ENCODE results near the gene KRT35. TPM values are rescaled to one million over a fixed set of nuclear protein-coding genes. Genes with fewer than 3 reads are reported as not detected.
A peak's percentile ranks its signal among the peaks of the same experiment; 100 is the strongest.

The KRT35 gene
- total and polyA plus RNA-seq, 2 experiments from 2014 or later = not detected

GRCh38 chr17:41505007-41505808 lies 24.3 kb upstream of the KRT35 start, which contains the start of gene KRT13:
TSS of gene KRT13 (minus strand) at chr17:41505612. CDS start at chr17:41505550, 62 bp downstream.
- H4K20me1 ChIP-seq (ENCODE audit: insufficient read depth) = no peaks in the 10 kb centered on the region
- H3K4me3 ChIP-seq = no peak within 1 kb of the TSS
- no peaks in the 10 kb centered on the region for H3K9me2 ChIP-seq (ENCODE audit: insufficient read depth)
- no peaks in the 10 kb centered on the region for H3F3A ChIP-seq (ENCODE audit: insufficient read depth)
- H3K9me3 ChIP-seq (ENCODE audit: low read depth) = no peaks in the 10 kb centered on the region
- H3K27me3 ChIP-seq (replicated peaks; ENCODE audit: insufficient read depth) = no peaks in the 10 kb centered on the region
- DNase-seq = no peak
- TF ChIP-seq EZH2phosphoT487 (IDR thresholded peaks at IDR 0.05; ENCODE audit: insufficient read depth, low read depth) (no peak), EZH2 (IDR thresholded peaks at IDR 0.05; ENCODE audit: insufficient read depth, poor library complexity, severe bottlenecking) (no peak)
- WGBS, 2 experiments (ENCODE audit: low coverage in 1 of 2, low lambda C conversion rate in 2 of 2, missing lambda C conversion rate in 2 of 2) = 85 to 88% methylated on average over 17 of the region's 17 CpGs
- no peaks in the 10 kb centered on the region for H3K79me2 ChIP-seq (ENCODE audit: insufficient read depth)
- no peak within 1 kb of the TSS for H3K4me2 ChIP-seq (ENCODE audit: unreplicated experiment)
- H2AFZ ChIP-seq = no peak within 1 kb of the TSS
- H3K27ac ChIP-seq = no peak within 1 kb of the TSS
- no peak within 1 kb of the TSS for H3K9ac ChIP-seq
- in situ Hi-C loops (cut with MboI) = no loop called here
- peaks cover 2% of the 10 kb centered on the region; the same call in 1 of the 2 replicates for H3K4me1 ChIP-seq (ENCODE audit: insufficient read depth)
- H3K36me3 ChIP-seq (ENCODE audit: low read depth) = no peaks in the 10 kb centered on the region

DNA sequence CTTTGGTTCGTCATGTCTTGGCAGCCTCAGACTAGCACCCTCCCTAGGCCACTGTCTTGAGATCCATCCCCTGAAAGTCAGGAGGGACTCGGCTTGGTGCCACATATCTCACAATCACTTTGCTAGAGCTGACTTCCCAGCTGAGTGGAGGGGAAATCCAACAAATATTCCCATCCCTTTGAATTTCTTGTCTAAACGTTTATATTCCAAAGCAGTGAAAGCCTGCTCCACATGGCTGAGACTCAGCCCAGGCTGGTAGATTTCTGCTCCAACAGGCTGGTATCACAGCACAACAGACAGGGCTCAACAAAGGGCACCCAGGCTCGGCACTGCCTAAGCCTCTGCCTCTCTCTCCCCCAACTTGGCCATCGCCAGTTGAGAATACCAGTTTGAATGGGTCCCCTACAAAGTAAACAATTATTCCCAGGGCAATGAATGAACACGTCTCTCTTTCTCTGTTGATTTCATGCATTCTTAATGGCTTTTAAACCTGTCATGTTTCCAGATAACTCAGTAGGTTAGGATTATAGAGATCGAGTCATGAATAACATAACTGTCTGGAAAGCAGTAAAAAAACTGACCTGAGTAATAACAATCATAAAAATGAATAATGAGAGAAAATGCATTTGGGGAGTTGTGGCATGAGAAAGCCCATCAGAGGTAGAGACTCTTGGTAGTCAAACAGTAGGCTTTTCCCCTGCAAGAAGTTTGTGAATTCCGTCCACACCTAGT lies 23.5 kb upstream of the KRT35 start:
- Histone ChIP-seq H3K79me2 (ENCODE audit: insufficient read depth) (no peaks in the 10 kb centered on the region), H3K9ac (no peak overlapping the region), H4K20me1 (ENCODE audit: insufficient read depth) (no peaks in the 10 kb centered on the region), H3K9me2 (ENCODE audit: insufficient read depth) (no peaks in the 10 kb centered on the region), H3K36me3 (ENCODE audit: low read depth) (no peaks in the 10 kb centered on the region), H3K27ac (no peak overlapping the region), H3F3A (ENCODE audit: insufficient read depth) (no peaks in the 10 kb centered on the region), H3K4me2 (ENCODE audit: unreplicated experiment) (no peak overlapping the region), H3K9me3 (ENCODE audit: low read depth) (no peaks in the 10 kb centered on the region), H3K27me3 (replicated peaks; ENCODE audit: insufficient read depth) (no peaks in the 10 kb centered on the region), H2AFZ (no peak overlapping the region), H3K4me1 (ENCODE audit: insufficient read depth) (peaks cover 10% of the 10 kb centered on the region), H3K4me3 (no peak overlapping the region)
- TF ChIP-seq EZH2 (IDR thresholded peaks at IDR 0.05; ENCODE audit: insufficient read depth, poor library complexity, severe bottlenecking) (no peak), EZH2phosphoT487 (IDR thresholded peaks at IDR 0.05; ENCODE audit: insufficient read depth, low read depth) (no peak)
- WGBS, 2 experiments (ENCODE audit: low coverage in 1 of 2, low lambda C conversion rate in 2 of 2, missing lambda C conversion rate in 2 of 2) = 69 to 71% methylated on average over 8 of the region's 8 CpGs
- peak; percentile 28 for DNase-seq
- in situ Hi-C loops (cut with MboI) = no loop called here

DNA sequence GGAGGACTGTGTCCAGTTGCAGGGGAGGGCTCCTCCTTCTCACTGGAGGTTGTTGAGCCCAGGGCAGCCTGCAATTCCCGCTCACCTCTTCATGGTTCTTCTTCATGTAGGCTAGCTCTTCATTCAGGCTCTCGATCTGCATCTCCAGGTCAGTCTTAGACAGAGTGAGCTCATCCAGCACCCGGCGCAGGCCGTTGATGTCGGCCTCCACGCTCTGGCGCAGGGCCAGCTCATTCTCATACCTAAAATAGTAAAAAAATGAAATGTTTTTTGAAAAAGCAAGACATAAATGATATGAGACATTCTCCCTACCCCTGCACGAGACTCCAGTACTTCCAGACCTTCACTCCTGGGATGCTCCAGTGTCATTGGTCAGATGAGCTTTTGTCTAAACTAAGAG lies 22.3 kb upstream of the KRT35 start:
- Histone ChIP-seq H3K4me2 (ENCODE audit: unreplicated experiment) (no peak overlapping the region), H3K79me2 (ENCODE audit: insufficient read depth) (no peaks in the 10 kb centered on the region), H3K27me3 (replicated peaks; ENCODE audit: insufficient read depth) (no peaks in the 10 kb centered on the region), H3F3A (ENCODE audit: insufficient read depth) (no peaks in the 10 kb centered on the region), H3K9ac (no peak overlapping the region), H3K4me3 (no peak overlapping the region), H3K27ac (no peak overlapping the region), H3K9me3 (ENCODE audit: low read depth) (no peaks in the 10 kb centered on the region), H2AFZ (no peak overlapping the region), H3K36me3 (ENCODE audit: low read depth) (no peaks in the 10 kb centered on the region), H3K9me2 (ENCODE audit: insufficient read depth) (no peaks in the 10 kb centered on the region), H4K20me1 (ENCODE audit: insufficient read depth) (no peaks in the 10 kb centered on the region), H3K4me1 (ENCODE audit: insufficient read depth) (peaks cover 13% of the 10 kb centered on the region)
- no peak for DNase-seq
- 85 to 87% methylated on average over 9 of the region's 9 CpGs for WGBS, 2 experiments (ENCODE audit: low coverage in 1 of 2, low lambda C conversion rate in 2 of 2, missing lambda C conversion rate in 2 of 2)
- TF ChIP-seq EZH2phosphoT487 (IDR thresholded peaks at IDR 0.05; ENCODE audit: insufficient read depth, low read depth) = no peak
- TF ChIP-seq EZH2 (IDR thresholded peaks at IDR 0.05; ENCODE audit: insufficient read depth, poor library complexity, severe bottlenecking) = no peak
- in situ Hi-C loops (cut with MboI) = no loop called here

DNA sequence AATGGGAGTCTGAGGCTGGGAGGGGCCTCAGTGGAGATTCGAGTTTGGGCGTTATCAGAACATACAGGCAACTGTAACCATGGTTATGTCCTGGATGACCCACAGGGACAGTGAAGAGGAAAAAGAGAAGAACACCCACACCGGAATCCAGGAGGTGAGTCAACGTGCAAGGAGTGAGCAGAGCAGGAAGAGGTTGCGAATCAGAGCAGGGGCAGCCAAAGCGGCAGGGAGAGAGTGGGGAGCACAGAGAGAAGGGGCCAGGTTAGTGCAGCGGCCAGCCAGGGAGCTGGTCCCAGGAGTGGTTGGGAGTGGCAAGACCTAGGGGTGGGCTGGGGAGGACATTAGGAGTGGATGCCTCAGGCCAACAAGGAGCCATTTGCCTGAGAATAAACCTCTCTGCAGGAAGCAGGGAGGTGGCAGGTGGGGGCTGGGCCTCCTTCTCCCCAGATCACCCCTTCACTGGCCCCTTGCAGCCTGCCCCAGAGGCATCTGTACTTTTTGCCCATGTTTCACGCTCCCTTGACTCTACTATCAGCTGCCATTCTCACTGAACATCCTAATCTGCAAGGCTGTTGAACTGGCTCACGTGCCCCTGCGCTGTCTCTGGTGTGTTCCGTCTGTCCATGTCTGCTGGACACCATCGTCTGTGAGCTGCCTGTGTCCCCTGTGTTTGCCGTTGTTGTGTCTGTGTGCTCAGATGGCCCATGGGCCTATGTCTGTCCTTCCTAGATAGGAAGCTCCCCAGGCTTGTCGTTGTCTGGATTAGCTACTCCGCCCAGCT lies 19.4 kb upstream of the KRT35 start:
- Histone ChIP-seq H3K9me3 (ENCODE audit: low read depth) (no peaks in the 10 kb centered on the region), H3K4me1 (ENCODE audit: insufficient read depth) (peaks cover 16% of the 10 kb centered on the region)

More for the DNA sequence above, 19.4 kb upstream of the KRT35 start:
- Histone ChIP-seq H2AFZ (peak overlapping the region; percentile 45; the same call in 1 of the 2 replicates), H3K27ac (no peak overlapping the region), H3K9me2 (ENCODE audit: insufficient read depth) (no peaks in the 10 kb centered on the region), H3K36me3 (ENCODE audit: low read depth) (no peaks in the 10 kb centered on the region), H4K20me1 (ENCODE audit: insufficient read depth) (no peaks in the 10 kb centered on the region), H3F3A (ENCODE audit: insufficient read depth) (no peaks in the 10 kb centered on the region), H3K9ac (no peak overlapping the region), H3K4me3 (no peak overlapping the region), H3K27me3 (replicated peaks; ENCODE audit: insufficient read depth) (no peaks in the 10 kb centered on the region), H3K79me2 (ENCODE audit: insufficient read depth) (no peaks in the 10 kb centered on the region), H3K4me2 (ENCODE audit: unreplicated experiment) (no peak overlapping the region)
- peak; percentile 86 for DNase-seq
- 54 to 57% methylated on average over 15 of the region's 15 CpGs for WGBS, 2 experiments (ENCODE audit: low coverage in 1 of 2, low lambda C conversion rate in 2 of 2, missing lambda C conversion rate in 2 of 2)
- no peak for TF ChIP-seq EZH2 (IDR thresholded peaks at IDR 0.05; ENCODE audit: insufficient read depth, poor library complexity, severe bottlenecking)
- TF ChIP-seq EZH2phosphoT487 (IDR thresholded peaks at IDR 0.05; ENCODE audit: insufficient read depth, low read depth) = no peak
- in situ Hi-C loops (cut with MboI) = no loop called here
